LNCAP (cell line): Measurements from ENCODE around the gene GLMP.

Experiments
- CTCF ChIP-seq: fragments of 450-650 bp; IDR thresholded peaks from 2 replicates; pipeline ENCODE4 v1.5.1; 2017; ENCODE audit warnings: mild to moderate bottlenecking

Gene GLMP

GRCh38 chr1:156246241-156246780, 49.2 kb downstream of the GLMP start:
- no peak for TF ChIP-seq CTCF

- no peak for TF ChIP-seq CTCF
Measured at GRCh38 chr1:156245451-156246232, 49.8 kb downstream of the GLMP start.

- no peak for TF ChIP-seq CTCF
Measured at GRCh38 chr1:156244712-156245111, 50.8 kb downstream of the GLMP start.

GRCh38 chr1:156244126-156244525, 51.4 kb downstream of the GLMP start:
- no peak for TF ChIP-seq CTCF

GRCh38 chr1:156242738-156243137, 52.7 kb downstream of the GLMP start:
- no peak for TF ChIP-seq CTCF
